Measurements from ENCODE around the gene RBBP6. TPM values are rescaled to one million over a fixed set of nuclear protein-coding genes. Genes with fewer than 3 reads are reported as not detected.

The RBBP6 gene
- total and polyA plus RNA-seq, 2 donors (not counting 3 experiments of a cell fraction or from before 2014, with no cell fraction given), result 16.8 to 52.1 TPM

GRCh38 chr16:24490866-24491265 is 48.5 kb upstream of the RBBP6 start:
- H3K27me3 ChIP-seq (ENCODE audit: control insufficient read depth in 2 of 2, insufficient read depth in 2 of 2, low read length in 2 of 2), result no peaks in the 10 kb centered on the region
- FAIRE-seq (no peak), DNase-seq (ENCODE audit: low read depth, low spot score) (no peak)
- BruUV-seq (replicated peaks), result no TSS peak
- H3K4me2 ChIP-seq (ENCODE audit: insufficient read depth, low read length), result no peak overlapping the region
- H2AFZ ChIP-seq (ENCODE audit: low read depth, low read length), result no peak overlapping the region
- dilution Hi-C loops (cut with MboI; ENCODE audit: extremely low pct_ligation_motif_present, low sequenced_read_pairs) (no loop called here), intact Hi-C loops (cut with micrococcal nuclease) (no loop called here)
- ChIA-PET POLR2A (no interaction called here), CTCF (interaction anchor here (1.2 to 2.3 kb wide), 4 partner anchors 9 to 685 kb away, joined by 3 to 10 read pairs (median 6); no protein-coding TSS in a partner anchor)
- H3K27ac ChIP-seq (ENCODE audit: insufficient read depth, low read depth, low read length), result no peak overlapping the region
- H3K9me3 ChIP-seq (replicated peaks; ENCODE audit: control insufficient read depth, insufficient read depth, low read length), result no peaks in the 10 kb centered on the region
- no peaks in the 10 kb centered on the region for H4K20me1 ChIP-seq (replicated peaks; ENCODE audit: control insufficient read depth, extremely low read depth, insufficient read depth, low read length)
- no peaks in the 10 kb centered on the region for H3K79me2 ChIP-seq (ENCODE audit: control insufficient read depth, insufficient read depth, low read length)
- no peak overlapping the region for H3K9ac ChIP-seq (replicated peaks; ENCODE audit: extremely low read depth, insufficient read depth, low read length)
- H3K36me3 ChIP-seq (ENCODE audit: control insufficient read depth in 2 of 2, extremely low read depth in 1 of 2, insufficient read depth in 2 of 2, low read length in 2 of 2), result no peaks in the 10 kb centered on the region
- no peaks in the 10 kb centered on the region for H3K9me1 ChIP-seq (replicated peaks; ENCODE audit: control insufficient read depth, extremely low read depth, insufficient read depth, low read length)
- no peak overlapping the region for H3K4me3 ChIP-seq (replicated peaks in 1 of 3; ENCODE audit: insufficient read depth in 1 of 3, low read depth in 1 of 3, low read length in 3 of 3)
- TF ChIP-seq POLR2A (IDR thresholded peaks at IDR 0.05; ENCODE audit: low read depth, low read length) (no peak), EZH2 (IDR thresholded peaks at IDR 0.05; ENCODE audit: borderline replicate concordance, low read depth, low read length, severe bottlenecking) (no peak), MYC (IDR thresholded peaks at IDR 0.05; ENCODE audit: low read depth, low read length) (no peak), GATA2 (IDR thresholded peaks at IDR 0.05; ENCODE audit: insufficient read depth, insufficient read length, low read depth, low read length) (no peak), FOS (IDR thresholded peaks at IDR 0.05; ENCODE audit: borderline replicate concordance, insufficient read depth, low read length) (no peak), CTCF (IDR thresholded peaks at IDR 0.05; ENCODE audit: extremely low read depth in 1 of 2, insufficient read depth in 1 of 2, low read depth in 1 of 2, low read length in 2 of 2) (no peak), POLR2AphosphoS5 (IDR thresholded peaks at IDR 0.05; ENCODE audit: insufficient read depth, low read depth, low read length) (no peak), MAX (IDR thresholded peaks at IDR 0.05; ENCODE audit: insufficient read depth, insufficient read length) (no peak), JUN (IDR thresholded peaks at IDR 0.05; ENCODE audit: borderline replicate concordance, insufficient read depth, insufficient read length, low read depth) (no peak)
- no peaks in the 10 kb centered on the region for H3K4me1 ChIP-seq (ENCODE audit: control insufficient read depth, extremely low read depth, insufficient read depth, low read length)

All from endothelial cell of umbilical vein (primary cell).